HG03457 (cell line): ENCODE results near the gene LINC01488.

Source experiments
- ATAC-seq: cut with Tn5 transposase; IDR thresholded peaks from one replicate; pipeline ENCODE4 v1.9.1; 2021; ENCODE audit warnings: moderate number of reproducible peaks; ENCODE audit not compliant: unreplicated experiment

The LINC01488 gene

DNA sequence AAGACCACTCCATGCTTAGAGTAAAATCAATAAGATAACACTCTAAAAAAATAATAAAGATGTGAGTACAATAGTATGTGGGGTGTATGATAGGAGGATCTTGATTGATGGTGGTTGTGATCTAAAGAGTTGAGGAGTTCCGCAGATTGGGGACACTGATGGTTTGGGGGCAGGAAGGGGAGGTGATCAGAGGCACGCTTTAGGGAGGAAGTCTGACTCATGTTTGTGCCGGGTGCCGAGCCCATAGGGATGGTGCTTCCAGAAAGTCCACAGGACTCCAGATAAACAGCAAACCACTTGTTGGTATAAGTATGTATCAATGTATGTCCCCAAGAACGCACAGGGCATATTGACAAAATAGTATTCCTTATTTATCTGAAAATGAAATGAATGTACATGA lies 27.5 kb downstream of the LINC01488 start:
- no peak for ATAC-seq

DNA sequence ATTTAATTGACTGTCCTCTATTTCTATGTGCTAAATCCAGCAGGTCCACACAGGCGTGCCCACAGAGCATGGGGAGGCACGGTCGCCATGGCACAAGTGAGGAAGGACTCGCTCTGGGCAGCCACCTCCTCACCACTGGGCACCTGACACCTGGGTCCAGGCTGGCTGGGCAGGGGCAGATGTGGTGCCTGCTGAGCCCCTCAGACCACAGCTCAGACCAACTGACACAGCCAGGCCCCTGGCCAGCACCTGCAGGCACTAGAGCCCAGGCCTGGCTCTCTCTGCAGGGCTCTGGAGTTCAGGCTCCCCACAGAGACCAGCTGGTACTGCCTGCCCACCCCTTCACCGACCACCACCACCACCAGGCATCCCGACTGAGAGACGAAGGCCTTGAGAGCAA lies 27.9 kb downstream of the LINC01488 start:
- ATAC-seq = no peak

DNA sequence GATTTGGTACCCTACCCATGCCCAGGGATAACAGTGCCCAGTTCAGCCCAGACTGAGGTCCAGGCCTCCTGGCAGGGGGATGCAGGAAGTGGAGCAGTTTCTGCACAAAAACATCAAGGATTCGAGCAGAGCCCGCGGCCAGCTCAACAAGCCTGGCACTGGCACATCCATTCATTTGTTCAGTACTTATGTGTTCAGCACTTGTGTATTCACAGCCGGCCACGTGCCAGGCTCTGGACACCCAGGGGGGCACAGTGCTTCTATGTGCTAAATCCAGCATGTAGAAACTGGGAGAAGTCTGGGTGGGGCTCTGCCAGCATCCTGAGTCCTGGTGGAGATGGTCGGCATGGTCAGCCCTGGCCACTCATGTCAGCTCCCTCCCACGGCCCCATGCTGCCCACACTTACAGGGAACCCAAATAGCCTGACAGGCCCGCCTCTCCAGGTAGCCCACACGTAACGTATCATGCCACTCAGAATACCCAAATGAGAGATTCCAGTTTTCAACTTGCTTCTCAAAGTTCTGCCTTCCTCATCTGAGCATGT lies 28.5 kb downstream of the LINC01488 start:
- no peak for ATAC-seq

DNA sequence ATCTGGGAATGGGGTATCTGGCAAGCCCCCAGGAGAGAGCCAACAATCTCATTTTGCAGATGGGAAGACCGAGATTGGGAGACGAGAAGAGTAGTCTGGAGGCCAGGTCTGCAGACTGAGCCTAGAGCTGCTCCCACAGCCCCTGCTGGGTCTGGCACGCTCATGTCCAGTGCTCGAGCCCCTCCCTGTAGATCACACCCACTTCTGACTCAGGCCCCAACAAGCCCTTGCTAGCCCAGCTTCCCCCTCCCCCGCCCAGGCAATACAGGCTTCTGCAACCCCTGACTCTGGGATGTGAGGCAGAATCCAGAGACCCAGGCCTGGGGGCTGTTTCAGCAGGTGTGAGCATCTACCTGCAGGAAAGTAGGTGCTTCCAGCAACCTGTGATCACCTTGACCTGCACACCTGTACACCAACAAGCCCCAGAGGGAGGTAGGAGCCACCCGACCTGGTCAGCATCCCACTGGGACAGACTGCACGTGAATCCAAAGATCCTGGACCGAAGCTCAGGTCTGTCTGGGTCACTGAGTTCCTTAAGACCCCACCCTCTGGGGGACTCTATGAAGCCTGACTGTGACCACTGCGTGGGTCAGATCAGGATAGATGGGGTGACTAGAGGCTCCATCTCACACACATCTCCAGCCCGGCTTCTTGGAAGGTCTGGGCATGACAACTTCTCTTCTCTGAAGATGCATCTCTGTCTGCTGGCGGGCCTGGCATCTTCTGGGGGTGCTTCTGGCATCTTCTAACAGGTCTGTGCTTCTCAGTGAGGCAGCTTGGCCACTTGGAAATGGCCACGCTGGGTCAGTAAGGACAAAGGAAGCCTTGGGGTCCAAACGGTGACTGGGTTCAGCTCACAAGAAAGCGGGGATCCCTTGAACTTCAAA lies 29.3 kb downstream of the LINC01488 start:
- no peak for ATAC-seq

DNA sequence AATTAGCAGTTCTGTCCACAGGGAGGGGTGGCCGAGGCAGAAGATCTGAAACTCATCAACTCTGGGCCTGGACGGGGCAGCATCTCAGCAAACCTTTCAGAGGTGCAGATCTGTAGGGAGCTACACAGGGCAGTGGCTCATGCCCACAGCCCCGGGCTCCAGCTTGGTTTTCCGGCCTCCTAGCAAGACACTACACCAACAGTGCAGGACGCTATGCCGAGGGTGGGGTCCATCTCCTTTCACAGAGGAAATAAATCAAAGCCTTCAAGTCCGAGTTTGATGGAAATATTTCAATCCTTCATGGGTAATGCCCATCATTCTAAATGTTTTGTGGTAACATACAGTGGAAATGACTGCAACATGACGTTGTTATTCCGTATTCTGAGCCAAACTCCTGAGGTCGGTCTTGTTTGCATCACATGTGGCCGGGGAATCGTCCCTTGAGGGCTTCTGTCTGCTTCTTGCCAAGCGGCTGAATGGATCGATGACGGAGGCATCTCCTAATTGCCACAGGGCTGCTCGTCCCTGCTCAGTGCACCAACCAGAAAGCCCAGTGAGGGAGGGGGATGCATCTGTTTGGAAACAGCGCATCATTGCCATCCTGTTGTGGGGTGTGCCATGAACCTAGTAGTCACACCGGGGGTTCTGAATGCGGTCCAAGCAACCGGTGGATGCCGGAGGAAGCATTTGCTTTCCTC lies 30.0 kb downstream of the LINC01488 start:
- no peak for ATAC-seq

DNA sequence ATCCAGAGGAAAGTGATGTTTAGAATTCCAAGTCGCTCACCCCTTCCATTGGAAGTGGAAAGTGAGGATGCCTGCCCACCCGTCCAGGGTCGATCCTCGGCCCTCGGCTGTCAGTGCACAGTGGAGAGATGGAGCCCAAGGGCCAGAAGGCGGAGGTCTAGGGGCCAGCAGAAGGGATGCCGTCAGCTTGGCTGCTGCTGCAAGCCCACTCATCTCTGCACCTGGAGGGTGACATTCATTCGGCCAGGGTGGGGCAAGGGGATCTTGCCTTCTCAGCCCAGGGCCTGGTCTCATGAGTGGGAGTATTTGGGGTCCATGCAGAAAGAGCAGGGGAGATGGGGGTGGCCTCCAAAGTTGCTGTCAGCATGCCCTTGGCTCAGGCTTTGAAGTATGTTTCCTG lies 30.7 kb downstream of the LINC01488 start:
- no peak for ATAC-seq

DNA sequence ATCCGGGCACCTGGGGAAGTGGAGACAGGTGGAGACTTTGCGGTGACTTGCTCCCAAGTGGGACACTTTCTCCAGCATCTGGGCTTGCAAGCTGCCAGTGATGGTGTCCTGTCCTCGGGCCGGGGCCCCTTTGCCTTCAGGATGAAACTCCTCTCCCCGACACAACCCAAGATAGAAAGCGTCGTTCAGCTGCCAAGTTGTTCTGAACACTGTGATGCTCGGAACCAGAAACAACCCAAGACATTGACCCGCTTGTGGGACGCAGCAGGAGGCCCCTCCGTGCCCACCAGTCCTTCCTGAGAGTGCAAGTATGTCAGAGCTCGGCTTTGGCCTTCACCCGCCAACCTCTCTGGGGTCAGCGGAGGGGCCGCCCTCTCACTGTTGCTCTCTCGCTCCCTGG lies 31.3 kb downstream of the LINC01488 start:
- ATAC-seq = no peak

DNA sequence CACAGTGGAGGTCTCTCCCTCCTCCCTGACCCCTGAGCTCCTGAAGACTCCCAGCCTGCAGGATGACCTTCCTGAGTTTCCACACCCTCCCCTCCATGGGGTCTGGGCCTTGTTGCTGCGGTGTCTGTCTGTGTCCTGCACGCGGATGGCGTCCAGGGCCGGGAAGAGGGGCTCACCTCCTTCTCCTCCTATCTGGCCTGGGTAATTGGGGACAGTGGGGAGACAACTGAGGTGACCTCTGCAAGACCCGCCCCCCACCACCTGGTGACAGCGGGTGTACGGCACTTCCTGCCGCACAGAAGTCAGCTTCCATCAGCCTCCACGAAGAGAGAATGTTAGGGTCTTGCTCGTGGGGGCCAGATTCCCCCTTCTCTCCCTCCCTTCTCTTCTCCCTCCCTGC lies 31.7 kb downstream of the LINC01488 start:
- ATAC-seq = no peak

DNA sequence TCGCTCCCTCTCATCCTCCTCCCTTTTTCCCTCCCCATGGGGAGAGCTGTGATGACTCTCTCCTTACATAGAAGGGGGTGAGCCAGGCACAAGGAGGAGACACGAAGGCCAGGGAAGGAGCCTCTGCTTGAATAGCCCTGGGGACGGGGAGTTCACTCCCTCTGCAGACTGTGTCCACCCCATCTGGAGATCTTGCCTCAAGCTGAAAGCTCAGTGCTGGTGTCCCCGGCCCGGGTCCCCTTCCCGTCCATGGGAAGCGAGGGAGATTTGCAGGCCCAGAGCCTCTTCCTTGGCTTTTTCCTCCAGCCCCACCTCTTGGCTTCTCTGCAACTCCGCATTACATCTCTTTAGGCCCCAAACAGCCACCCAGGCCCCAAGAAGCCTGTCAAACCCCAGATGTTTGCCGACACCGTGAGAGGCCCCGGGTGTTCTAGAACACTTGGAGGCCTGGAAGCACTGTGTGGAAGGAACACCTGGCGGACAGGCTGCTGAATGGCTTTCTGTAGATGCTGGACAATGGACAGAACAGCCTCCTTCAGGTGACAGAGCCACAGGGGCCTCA lies 32.3 kb downstream of the LINC01488 start:
- ATAC-seq = no peak

DNA sequence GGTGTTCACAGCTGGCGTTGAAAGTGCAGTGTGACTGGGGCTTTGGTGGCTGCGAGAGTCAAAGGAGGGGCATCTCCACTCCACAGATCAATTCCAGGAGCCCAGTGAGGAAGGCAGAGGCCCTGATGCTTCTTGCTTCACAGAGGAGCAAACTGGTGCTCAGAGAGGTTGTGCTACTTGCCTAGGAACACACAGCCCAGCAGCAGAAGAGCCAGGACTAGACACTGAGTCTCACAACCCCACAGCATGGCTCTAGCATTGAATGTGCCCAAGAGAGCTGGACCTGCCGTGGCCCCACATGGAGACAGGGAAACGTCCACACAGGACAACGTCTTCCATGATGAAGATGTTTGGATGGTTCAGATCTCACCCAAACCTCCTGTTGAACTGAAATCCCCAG lies 33.3 kb downstream of the LINC01488 start:
- no peak for ATAC-seq

DNA sequence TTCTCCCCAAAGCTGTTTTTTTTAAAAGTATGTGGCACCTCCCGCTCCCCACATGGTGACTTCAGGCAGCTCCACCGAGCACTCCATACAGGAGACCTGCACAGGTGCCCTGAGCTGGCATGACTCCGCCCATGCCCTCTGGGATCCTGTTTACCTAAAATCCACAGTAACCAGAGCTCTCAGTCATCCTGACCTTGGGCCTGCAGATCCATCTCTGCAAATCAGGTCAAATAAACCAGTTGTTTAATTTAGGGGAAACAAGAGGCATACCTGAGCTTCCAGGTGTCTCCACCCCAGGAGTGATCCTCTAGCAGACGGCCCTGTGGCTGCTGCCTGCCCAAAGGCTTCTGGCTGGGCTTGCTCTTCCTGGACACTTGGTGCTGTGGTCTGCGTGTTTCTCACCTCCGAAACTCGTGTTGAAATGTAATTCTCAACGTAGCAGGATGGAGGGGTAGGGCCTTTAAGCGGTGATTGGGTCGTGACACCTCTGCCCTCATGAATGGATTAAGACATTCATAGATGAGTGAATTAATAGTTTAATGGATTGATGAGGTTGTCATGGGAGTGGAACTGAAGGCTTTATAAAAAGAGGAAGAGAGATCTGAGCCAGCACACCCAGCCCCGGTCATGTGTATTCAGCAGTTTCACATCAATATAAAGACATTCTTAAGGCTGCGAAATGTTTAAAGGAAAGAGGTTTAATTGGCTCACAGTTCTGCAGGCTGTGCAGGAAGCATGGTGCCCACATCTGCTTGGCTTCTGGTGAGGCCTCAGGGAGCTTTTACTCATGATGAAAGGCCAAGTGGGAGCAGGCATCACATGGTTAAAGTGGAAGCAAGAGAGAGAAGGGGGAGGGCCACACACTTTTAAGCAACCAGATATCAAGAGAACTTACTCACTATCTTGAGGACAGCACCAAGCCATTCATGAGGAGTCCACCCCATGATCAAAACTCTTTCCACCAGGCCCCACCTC lies 34.1 kb downstream of the LINC01488 start:
- ATAC-seq = no peak

DNA sequence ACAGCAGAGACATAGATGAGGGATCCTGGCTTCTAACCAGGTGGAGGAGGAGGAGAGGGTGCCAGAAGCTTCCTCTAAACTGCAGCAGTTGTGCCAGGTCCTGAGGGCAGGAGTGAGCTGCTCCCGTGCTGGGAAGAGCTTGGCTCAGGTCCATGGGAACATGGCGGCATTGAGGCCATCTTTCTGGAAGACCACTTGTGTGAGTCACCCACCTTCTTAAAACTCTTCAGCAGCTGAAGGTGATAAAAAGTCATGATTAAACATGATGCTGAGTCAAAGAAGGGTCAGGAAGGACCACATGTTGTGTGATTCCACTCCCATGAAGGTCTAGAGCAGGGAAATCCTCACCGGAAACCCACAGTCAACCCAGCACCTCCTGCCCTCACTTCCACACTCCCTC lies 35.1 kb downstream of the LINC01488 start:
- no peak for ATAC-seq

DNA sequence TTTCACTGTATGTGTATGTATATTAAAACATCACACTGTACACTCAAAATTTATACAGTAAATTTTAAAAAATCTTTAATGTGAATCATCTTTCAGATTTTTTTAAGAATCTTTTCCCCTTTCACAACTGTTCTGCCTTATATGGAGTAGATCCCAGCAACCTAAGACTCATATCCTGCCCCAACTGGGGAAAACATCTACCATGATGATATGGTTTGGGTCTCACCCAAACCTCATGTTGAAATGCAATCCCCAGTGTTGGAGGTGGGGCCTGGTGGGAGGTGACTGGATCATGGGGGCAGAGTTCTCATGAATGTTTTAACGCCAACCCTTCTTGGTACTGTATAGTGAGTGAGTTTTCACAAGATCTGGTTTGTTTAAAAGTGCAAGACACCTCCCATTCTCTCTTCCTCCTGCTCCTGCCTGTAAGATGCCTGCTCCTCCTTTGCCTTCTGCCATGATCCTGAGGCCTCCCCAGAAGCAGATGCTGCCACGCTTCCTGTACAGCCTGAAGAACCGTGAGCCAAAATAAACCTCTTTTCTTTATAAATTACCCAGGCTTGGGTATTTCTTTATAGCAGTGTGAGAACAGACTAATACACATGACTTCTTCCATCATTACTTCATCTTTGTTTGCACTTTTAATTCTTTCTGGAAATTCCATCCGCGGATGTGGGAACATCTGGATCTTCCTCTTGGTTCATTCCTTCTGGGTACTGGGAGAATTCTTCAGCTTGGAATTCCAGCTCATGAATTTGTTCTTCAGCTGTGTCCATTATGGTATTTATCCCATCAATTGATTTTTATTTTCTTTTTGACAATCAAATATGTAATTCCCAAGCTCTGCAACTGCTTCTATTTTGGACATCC lies 36.9 kb downstream of the LINC01488 start:
- ATAC-seq = no peak

DNA sequence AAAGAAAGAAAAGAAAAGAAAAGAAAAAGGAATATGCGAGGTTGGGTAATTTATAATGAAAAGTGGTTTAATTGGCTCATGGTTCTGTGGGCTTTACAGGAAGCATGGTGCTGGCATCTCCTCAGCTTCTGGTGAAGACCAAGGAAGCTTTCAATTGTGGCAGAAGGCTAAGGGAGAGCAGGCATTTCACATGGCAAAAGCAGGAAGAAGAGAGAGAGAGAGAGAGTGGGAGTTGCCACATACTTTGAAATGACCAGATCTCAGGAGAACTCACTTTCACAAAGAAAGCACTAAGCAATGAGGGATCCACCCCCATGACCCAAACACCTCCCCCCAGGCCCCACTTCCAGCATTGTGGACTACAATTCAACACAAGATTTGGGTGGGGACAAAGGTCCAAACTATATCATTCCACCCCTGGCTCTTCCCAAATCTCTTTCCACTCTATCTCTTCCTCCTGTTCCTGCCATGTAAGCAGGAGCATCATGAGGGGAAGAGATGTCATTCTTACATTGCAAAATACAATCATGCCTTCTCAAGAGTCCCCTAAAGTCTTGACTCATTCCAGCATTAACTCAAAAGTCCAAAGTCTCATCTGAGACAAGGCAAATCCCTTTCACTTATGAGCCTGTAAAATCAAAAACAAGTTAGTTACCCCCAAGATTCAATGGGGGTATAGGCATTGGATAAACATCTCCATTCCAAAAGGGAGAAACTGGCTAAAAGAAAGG lies 38.9 kb downstream of the LINC01488 start:
- no peak for ATAC-seq

DNA sequence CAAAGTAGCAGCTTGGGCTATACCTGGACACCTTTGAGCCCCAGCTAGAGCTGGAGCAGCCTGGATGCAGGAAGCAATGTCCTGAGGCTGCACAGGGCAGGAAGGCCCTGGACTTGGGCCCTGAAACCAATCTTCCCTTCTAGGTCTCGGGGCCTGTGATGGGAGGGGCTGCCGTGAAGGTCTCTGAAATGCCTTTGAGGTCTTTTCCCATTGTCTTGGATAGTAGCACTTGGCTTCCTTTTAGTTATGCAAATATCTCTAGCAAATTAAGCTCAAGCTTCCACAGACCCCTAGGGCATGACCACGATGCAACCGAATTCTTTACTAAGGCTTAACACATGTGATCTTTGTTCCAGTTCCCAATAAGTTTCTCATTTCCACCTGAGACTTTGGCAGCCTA lies 40.0 kb downstream of the LINC01488 start:
- ATAC-seq = no peak

DNA sequence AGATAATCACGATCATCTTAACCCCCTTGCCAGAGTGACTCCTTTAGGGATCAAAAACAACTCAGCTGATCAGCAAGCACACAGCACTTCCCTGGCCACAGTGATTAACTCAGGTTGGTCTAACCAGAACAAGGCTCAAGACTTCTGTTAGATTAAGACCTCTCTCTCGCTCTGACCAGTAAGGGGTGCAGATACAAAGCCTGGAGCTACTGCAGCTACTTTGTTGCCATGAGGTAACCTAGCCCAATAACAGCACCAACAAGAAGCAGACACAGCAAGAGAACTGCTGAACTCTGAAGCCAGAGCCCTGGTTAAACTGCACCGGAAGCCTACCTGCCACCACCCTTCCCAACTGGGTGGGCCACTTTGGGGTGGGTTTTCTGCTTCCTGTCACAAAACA lies 42.0 kb downstream of the LINC01488 start:
- ATAC-seq = no peak

DNA sequence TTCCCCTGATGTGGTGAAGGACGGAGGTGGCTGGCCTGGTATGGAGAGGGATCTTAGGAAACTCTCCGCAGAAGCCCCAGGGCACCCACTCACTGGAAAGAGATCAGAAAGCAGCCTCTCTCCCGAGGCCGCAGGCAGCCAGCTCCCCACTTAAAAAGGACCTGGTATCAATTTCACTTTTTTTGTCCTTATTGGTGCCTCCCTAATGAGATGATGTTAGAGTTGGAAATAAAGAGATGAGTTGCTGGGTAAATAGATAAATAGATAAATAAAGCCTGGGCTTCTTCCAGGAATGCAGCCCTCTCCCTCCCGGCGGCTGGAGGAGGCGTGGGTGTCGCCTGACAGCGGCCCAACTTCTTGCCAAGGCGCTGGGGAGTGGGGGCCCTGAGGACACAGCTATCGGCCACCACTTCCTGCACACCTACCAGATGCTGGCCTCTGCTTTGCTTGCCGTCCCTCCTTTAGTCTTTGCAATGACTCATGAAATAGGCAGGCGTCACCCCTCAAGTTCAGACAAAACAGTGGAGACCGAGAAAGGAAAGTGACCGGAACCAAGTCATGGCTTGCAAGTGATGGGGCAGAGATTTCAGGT lies 42.9 kb downstream of the LINC01488 start:
- no peak for ATAC-seq

DNA sequence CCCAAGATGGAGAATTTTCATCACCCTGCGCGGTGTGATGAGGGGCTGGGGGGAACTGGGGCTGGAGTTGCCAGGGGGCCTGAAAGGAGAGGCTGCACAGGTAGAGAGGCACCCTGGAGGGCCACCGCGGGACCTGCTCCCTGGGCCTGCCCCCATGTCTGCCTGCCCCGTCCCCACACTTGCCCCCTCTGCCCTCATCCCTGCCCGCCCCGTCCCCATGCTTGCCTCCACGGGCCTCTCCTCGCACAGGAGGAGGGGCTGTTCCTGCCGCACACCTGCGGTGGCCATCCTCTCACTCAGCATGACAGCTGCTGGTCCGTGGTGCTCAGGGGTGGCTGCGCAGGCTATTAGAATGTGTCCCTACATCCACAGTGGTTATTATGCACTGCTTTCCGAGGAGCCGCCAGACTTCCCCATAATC lies 43.5 kb downstream of the LINC01488 start:
- ATAC-seq = no peak
